Coronary artery (tissue), 2 donors: ENCODE measurements around the gene ZNF367.

Source experiments
- DNase-seq: peaks from one replicate; pipeline ENCODE4 v3.0.0-alpha.2; 2017; ENCODE audit warnings: low spot score
- H3K27ac ChIP-seq, 2 donors: fragments of 200-600 bp; sonication (generic); one replicate each; pipeline ENCODE4 v1.5.1; 2016 to 2019
- H3K4me3 ChIP-seq: fragments of 200-600 bp; sonication (generic); 2 replicates; pipeline ENCODE4 v1.5.1; 2016; ENCODE audit warnings: mild to moderate bottlenecking, moderate library complexity
- TF ChIP-seq, protein P1 (sequence below): fragments of 200-600 bp; sonication (generic); IDR thresholded peaks from one replicate; pipeline ENCODE4 v1.5.1; 2019; ENCODE audit warnings: antibody characterized with exemption

Gene ZNF367

DNA sequence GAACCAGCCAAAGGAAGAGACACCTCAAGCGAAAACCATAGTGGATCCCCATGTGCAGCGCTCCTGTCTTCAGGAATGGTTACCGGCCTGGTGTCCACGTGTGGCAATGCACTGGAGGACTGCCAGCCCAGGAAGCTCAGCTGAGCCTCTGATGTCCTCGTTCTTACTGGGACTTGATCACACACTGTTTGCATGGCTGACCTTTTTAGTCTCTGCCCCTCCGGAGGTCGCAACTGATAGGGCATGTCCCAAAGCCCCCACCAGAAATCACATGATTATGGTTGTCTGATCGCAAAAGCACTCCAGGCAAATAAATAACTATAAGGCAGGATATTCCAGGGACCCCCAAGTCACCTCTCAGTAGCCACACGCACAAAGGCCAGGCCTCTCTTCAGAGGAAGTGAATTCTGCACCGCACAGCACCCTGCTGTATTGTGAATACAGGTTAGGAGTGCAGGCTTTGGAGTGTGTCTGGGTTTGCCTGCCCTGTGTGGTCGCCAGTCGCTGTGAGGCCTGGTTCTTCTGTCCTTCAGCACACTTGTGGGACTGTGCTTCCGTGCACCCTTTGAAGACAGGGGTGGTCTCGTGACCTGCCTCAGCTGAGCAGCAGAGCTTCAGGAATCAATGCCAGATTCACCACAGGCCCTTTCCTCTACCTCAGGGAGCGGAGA is 18.4 kb upstream of the ZNF367 start:
- no peak overlapping the region for H3K27ac ChIP-seq
- TF ChIP-seq, protein P1, sequence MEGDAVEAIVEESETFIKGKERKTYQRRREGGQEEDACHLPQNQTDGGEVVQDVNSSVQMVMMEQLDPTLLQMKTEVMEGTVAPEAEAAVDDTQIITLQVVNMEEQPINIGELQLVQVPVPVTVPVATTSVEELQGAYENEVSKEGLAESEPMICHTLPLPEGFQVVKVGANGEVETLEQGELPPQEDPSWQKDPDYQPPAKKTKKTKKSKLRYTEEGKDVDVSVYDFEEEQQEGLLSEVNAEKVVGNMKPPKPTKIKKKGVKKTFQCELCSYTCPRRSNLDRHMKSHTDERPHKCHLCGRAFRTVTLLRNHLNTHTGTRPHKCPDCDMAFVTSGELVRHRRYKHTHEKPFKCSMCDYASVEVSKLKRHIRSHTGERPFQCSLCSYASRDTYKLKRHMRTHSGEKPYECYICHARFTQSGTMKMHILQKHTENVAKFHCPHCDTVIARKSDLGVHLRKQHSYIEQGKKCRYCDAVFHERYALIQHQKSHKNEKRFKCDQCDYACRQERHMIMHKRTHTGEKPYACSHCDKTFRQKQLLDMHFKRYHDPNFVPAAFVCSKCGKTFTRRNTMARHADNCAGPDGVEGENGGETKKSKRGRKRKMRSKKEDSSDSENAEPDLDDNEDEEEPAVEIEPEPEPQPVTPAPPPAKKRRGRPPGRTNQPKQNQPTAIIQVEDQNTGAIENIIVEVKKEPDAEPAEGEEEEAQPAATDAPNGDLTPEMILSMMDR = no peak
- DNase-seq = no peak
- no peak overlapping the region for H3K4me3 ChIP-seq

DNA sequence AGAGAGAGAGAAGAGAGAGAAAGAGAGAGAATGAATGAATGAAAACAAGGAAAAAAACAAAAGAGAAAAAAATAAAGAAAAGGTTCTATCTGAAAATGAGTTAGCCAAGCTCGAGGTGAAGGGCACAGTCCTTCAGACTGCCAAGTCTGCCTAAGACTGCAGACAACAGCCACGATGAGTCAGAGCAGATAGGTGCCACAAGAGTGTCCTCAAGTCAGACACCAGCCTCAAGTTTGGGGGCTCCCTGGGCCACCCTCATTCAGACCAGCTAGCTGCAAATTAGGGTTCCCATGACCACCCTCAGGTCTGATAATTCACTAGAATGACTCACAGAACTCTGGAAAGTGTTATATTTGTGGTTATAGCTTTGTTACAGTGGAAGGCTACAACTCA is 17.9 kb upstream of the ZNF367 start:
- DNase-seq = no peak
- TF ChIP-seq, protein P1 = no peak
- H3K27ac ChIP-seq = no peak overlapping the region
- no peak overlapping the region for H3K4me3 ChIP-seq

DNA sequence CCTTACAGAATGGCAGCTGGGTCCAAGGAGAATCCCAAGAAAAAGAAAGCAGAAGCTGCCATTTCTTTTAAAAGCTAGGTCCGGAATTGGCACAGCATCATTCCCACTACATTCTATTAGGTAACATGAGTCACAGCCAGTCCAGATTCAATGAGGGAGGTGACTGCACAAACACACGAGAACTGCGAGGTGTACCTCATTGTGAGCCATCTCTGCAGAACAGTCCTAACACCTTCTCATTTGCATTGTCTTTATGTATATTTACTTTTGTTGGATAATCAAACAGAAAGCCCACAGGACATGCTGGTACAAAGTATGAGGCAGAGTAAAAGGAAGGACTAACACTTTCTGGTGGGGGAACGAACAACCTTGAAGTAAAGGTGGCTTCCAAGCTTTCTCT is 17.2 kb upstream of the ZNF367 start:
- Histone ChIP-seq H3K4me3 (no peak overlapping the region), H3K27ac (no peak overlapping the region)
- DNase-seq = no peak
- TF ChIP-seq, protein P1 = no peak

DNA sequence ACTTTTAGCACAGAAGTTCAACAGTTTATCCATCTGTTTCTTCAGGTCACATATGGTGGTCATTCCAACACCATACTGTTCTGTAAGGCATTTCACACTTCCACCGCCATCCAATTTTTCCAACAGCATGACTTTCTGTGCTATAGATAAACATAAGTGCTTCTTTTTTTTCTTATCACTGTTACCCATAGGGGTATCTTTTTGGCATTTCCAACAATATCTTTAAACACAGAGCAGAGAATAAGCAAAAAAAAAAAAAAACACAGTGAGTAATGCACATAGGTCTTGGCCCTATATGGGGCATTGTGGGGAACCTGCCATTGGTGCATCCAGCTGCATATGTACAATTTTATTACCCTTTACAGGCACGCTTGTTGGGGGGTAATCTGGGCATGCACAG is 12.2 kb upstream of the ZNF367 start:
- TF ChIP-seq, protein P1 = no peak
- H3K4me3 ChIP-seq = no peak overlapping the region
- DNase-seq = no peak
- no peak overlapping the region for H3K27ac ChIP-seq

DNA sequence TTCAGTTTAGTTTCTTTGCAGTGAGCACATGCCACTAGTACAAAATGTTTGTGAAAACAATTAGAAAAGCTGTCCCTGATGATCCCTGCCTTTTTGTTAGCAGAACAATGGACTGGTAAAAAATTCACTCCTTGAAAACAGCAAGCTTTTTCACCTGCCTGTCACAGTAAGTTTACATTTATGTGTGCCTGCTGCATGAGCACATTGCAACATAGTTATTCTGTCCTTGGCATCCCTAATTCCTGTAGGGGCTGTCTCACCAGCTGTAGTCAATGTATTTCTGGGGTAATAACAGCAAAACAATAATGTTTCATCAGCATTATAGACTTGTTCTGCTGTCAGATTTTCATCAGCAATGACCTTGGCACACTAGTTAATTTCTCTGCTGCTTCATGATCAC is 11.6 kb upstream of the ZNF367 start:
- TF ChIP-seq, protein P1 = no peak
- Histone ChIP-seq H3K4me3 (no peak overlapping the region), H3K27ac (no peak overlapping the region)
- no peak for DNase-seq

DNA sequence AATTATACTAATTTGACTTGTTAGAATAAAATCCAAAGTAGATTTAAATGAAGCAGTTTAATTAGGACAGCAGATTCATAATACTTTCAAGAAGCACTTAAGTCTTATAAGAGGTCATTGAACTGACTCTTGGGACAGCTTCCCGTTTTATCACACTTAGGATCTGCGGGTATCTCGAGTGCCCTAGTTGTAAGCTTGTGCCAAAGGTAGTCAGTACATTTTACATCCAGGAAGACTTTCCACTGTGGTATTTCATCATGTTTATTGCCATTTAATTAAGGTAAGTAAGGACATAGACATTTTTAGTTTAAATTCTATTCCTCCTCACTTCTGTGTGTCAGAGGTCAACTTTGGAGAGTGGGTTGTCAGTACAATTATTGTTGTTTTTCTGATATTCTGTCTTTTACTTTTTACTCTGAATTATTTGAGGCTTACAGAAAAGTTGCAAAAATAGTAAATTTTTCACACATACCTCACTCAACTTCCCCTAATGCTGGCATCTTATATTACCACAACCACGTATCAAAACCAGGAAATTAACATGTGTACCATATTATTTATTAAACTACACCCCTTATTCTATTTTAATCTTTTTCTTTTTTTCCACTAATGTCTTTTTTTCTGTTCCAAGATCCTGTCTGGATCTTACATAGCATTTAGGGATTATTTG is 7.5 kb upstream of the ZNF367 start:
- DNase-seq = no peak
- Histone ChIP-seq H3K27ac (no peak overlapping the region), H3K4me3 (no peak overlapping the region)
- TF ChIP-seq, protein P1 = no peak

DNA sequence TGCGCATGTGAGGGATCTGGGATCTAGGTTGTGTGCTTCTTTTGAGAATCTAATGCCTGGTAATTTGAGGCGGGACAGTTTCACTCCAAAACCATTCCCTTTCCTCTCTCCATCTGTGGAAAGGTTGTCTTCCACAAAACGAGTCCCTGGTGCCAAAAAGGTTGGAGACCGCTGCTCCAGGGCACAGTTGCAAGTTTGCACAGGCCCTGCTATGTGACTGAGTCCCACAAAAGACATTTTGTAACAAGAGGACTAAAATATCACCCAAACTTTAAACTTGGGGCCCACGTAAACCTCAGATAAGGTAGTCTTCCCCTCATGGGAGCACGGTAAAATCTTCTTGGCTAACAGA is 5.8 kb upstream of the ZNF367 start:
- DNase-seq = no peak
- TF ChIP-seq, protein P1 = no peak
- no peak overlapping the region for H3K4me3 ChIP-seq
- H3K27ac ChIP-seq = peak overlapping the region in 1 of 2 donors; percentile 26
